ENCODE measurements around the gene PRDM5.

Gene PRDM5

GRCh38 chr4:120901731-120902130, 20.8 kb downstream of the PRDM5 start:
- TF ChIP-seq, protein P1, sequence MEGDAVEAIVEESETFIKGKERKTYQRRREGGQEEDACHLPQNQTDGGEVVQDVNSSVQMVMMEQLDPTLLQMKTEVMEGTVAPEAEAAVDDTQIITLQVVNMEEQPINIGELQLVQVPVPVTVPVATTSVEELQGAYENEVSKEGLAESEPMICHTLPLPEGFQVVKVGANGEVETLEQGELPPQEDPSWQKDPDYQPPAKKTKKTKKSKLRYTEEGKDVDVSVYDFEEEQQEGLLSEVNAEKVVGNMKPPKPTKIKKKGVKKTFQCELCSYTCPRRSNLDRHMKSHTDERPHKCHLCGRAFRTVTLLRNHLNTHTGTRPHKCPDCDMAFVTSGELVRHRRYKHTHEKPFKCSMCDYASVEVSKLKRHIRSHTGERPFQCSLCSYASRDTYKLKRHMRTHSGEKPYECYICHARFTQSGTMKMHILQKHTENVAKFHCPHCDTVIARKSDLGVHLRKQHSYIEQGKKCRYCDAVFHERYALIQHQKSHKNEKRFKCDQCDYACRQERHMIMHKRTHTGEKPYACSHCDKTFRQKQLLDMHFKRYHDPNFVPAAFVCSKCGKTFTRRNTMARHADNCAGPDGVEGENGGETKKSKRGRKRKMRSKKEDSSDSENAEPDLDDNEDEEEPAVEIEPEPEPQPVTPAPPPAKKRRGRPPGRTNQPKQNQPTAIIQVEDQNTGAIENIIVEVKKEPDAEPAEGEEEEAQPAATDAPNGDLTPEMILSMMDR (IDR thresholded peaks at IDR 0.05), result no peak
- no peaks in the 10 kb centered on the region for H3K27me3 ChIP-seq (ENCODE audit: control insufficient read depth, insufficient read depth, low read length)
- no peak overlapping the region for H2AFZ ChIP-seq
- no peak overlapping the region for H3K27ac ChIP-seq
- H3K4me2 ChIP-seq (ENCODE audit: low read length), result no peak overlapping the region
- H3K36me3 ChIP-seq (ENCODE audit: control insufficient read depth, insufficient read depth, low read length), result no peaks in the 10 kb centered on the region
- no peak overlapping the region for H3K4me3 ChIP-seq (ENCODE audit: low read depth, low read length)
- no peak overlapping the region for H3K9ac ChIP-seq
- H3K4me1 ChIP-seq, result no peaks in the 10 kb centered on the region
- H3K9me3 ChIP-seq (ENCODE audit: control insufficient read depth, low read length), result no peaks in the 10 kb centered on the region
- H3K79me2 ChIP-seq, result no peaks in the 10 kb centered on the region

GRCh38 chr4:120897981-120898719, 24.4 kb downstream of the PRDM5 start:
- Histone ChIP-seq H3K36me3 (ENCODE audit: control insufficient read depth, insufficient read depth, low read length) (no peaks in the 10 kb centered on the region), H3K4me2 (ENCODE audit: low read length) (no peak overlapping the region), H3K9ac (no peak overlapping the region), H3K79me2 (no peaks in the 10 kb centered on the region), H3K4me3 (ENCODE audit: low read depth, low read length) (no peak overlapping the region), H2AFZ (no peak overlapping the region), H3K27me3 (ENCODE audit: control insufficient read depth, insufficient read depth, low read length) (no peaks in the 10 kb centered on the region), H3K4me1 (no peaks in the 10 kb centered on the region), H3K27ac (no peak overlapping the region), H3K9me3 (ENCODE audit: control insufficient read depth, low read length) (no peaks in the 10 kb centered on the region)
- TF ChIP-seq, protein P1 (IDR thresholded peaks at IDR 0.05), result no peak

GRCh38 chr4:120895554-120895953, 27.0 kb downstream of the PRDM5 start:
- H3K27ac ChIP-seq, result no peak overlapping the region
- TF ChIP-seq, protein P1 (IDR thresholded peaks at IDR 0.05), result no peak

DNA sequence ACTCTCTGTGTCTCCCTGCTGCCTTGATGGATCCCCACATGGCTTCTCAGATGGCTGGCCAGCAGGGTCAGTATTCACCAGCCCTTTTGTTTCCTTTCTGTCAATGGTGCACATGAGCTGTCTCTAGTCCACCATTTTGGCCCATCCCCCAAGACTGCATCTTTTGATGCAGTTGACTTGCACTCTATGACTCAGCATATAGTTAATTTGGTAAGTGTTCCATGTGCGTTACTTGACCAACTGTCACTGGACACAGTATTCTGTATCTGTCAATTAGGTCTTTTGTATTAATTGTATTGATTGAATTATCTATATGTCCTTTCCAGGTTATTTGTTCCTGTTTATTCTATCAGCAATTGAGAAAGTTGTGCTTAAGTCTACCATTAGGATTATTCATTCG, 29.2 kb downstream of the PRDM5 start:
- Histone ChIP-seq H3K79me2 (no peaks in the 10 kb centered on the region), H3K27me3 (ENCODE audit: control insufficient read depth, insufficient read depth, low read length) (no peaks in the 10 kb centered on the region), H2AFZ (no peak overlapping the region), H3K9ac (no peak overlapping the region), H3K9me3 (ENCODE audit: control insufficient read depth, low read length) (no peaks in the 10 kb centered on the region), H3K4me3 (ENCODE audit: low read depth, low read length) (no peak overlapping the region), H3K27ac (no peak overlapping the region), H3K36me3 (ENCODE audit: control insufficient read depth, insufficient read depth, low read length) (no peaks in the 10 kb centered on the region), H3K4me2 (ENCODE audit: low read length) (no peak overlapping the region), H3K4me1 (no peaks in the 10 kb centered on the region)
- TF ChIP-seq, protein P1 (IDR thresholded peaks at IDR 0.05), result no peak

More at GRCh38 chr4:120895554-120895953, 27.0 kb downstream of the PRDM5 start:
- H3K9ac ChIP-seq, result no peak overlapping the region
- H3K79me2 ChIP-seq, result no peaks in the 10 kb centered on the region
- H3K4me3 ChIP-seq (ENCODE audit: low read depth, low read length), result no peak overlapping the region
- no peaks in the 10 kb centered on the region for H3K36me3 ChIP-seq (ENCODE audit: control insufficient read depth, insufficient read depth, low read length)
- no peak overlapping the region for H2AFZ ChIP-seq
- H3K27me3 ChIP-seq (ENCODE audit: control insufficient read depth, insufficient read depth, low read length), result no peaks in the 10 kb centered on the region
- H3K4me1 ChIP-seq, result no peaks in the 10 kb centered on the region
- no peaks in the 10 kb centered on the region for H3K9me3 ChIP-seq (ENCODE audit: control insufficient read depth, low read length)
- H3K4me2 ChIP-seq (ENCODE audit: low read length), result no peak overlapping the region

DNA sequence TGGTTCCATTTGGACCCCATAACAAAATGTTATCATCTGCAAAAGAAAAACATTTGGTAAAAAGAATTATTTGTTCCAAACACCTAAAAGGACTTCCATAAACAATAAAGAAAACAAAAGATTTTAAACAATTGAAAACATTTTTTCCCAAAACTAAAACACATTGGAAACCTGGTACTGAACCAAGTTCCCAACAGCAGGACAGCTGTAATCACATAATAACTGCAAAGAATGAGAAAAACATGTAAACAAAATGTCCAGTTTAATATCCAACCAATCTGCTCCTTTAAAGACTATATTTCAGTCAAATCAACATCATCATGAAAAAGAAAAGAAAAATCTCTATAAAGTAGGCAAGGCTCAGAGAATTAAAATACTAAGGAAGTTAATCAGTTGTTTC, 36.3 kb downstream of the PRDM5 start:
- TF ChIP-seq, protein P1 (IDR thresholded peaks at IDR 0.05), result no peak
- H3K4me2 ChIP-seq (ENCODE audit: low read length), result no peak overlapping the region
- peaks cover 2% of the 10 kb centered on the region for H3K4me1 ChIP-seq
- no peak overlapping the region for H3K9ac ChIP-seq
- no peaks in the 10 kb centered on the region for H3K27me3 ChIP-seq (ENCODE audit: control insufficient read depth, insufficient read depth, low read length)
- no peaks in the 10 kb centered on the region for H3K79me2 ChIP-seq
- H3K36me3 ChIP-seq (ENCODE audit: control insufficient read depth, insufficient read depth, low read length), result no peaks in the 10 kb centered on the region
- H3K9me3 ChIP-seq (ENCODE audit: control insufficient read depth, low read length), result no peaks in the 10 kb centered on the region
- no peak overlapping the region for H3K27ac ChIP-seq
- H2AFZ ChIP-seq, result no peak overlapping the region
- H3K4me3 ChIP-seq (ENCODE audit: low read depth, low read length), result no peak overlapping the region
